HCT116 (cell line): ENCODE data around the gene SLC7A8.

Experiments used
- CTCF ChIP-seq, 3 experiments: fragments of 200-600 bp in 1 of 3; sonication (generic) in 1 of 3; IDR thresholded peaks in 2 of 3; conservative IDR thresholded peaks in 1 of 3; 2 replicates each; pipeline ENCODE4 v1.5.1; 2012 to 2017; ENCODE audit warnings: low read depth in 2 of 3, low read length in 2 of 3, antibody characterized with exemption in 1 of 3, borderline replicate concordance in 1 of 3, control low read depth in 1 of 3, mild to moderate bottlenecking in 1 of 3, mixed read lengths in 1 of 3, mixed run types in 1 of 3, moderate library complexity in 1 of 3; ENCODE audit not compliant: insufficient read depth in 1 of 3
- EGR1 ChIP-seq: IDR thresholded peaks from 2 replicates; pipeline ENCODE4 v1.6.1; 2012; ENCODE audit warnings: low read depth
- EZH2 ChIP-seq: fragments of 200-600 bp; sonication (generic); IDR thresholded peaks from 2 replicates; pipeline ENCODE4 v1.6.1; 2017; ENCODE audit warnings: antibody characterized with exemption, mixed run types
- MAX ChIP-seq: IDR thresholded peaks from 2 replicates; pipeline ENCODE4 v1.6.1; 2012
- POLR2A ChIP-seq: IDR thresholded peaks from 2 replicates; pipeline ENCODE4 v1.7.0; 2011; ENCODE audit warnings: borderline replicate concordance; ENCODE audit not compliant: insufficient read depth, insufficient read length; ENCODE audit errors: extremely low read depth
- SIN3A ChIP-seq: IDR thresholded peaks from 2 replicates; pipeline ENCODE4 v1.6.1; 2012; ENCODE audit warnings: low read depth
- TCF7L2 ChIP-seq: IDR thresholded peaks from 2 replicates; pipeline ENCODE4 v1.7.0; 2011; ENCODE audit warnings: borderline replicate concordance, inconsistent platforms; ENCODE audit not compliant: insufficient read depth, insufficient read length; ENCODE audit errors: extremely low read depth
- ZNF274 ChIP-seq: fragments of 200-500 bp; sonication (Bioruptor generic); IDR thresholded peaks from 2 replicates; pipeline ENCODE4 v1.6.1; 2014; ENCODE audit warnings: mild to moderate bottlenecking, low read depth, low read length, inconsistent platforms
- TF ChIP-seq, protein P1 (sequence below): IDR thresholded peaks from 2 replicates; pipeline ENCODE4 v1.6.1; 2012; ENCODE audit warnings: low read depth

DNA sequence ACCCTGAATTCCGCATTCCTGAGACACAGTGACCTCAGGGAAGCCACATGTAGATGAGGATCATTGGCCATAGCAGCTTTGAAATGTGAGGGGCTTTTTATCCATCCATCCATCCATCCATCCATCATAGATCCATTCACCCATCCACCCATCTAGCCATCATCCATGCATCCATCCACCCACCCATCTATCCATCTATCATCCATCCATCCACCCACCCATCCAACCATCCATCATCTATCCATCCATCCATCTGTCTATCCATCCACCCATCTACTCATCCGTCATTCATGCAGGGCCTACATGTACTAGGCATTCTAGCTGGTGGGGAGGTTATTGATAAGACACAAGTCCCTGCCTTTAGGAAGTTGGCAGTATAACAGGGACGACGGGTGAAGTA lies 36.5 kb downstream of the SLC7A8 start:
- no peak for TF ChIP-seq EZH2
- no peak for TF ChIP-seq SIN3A
- TF ChIP-seq POLR2A = no peak
- TF ChIP-seq, protein P1, sequence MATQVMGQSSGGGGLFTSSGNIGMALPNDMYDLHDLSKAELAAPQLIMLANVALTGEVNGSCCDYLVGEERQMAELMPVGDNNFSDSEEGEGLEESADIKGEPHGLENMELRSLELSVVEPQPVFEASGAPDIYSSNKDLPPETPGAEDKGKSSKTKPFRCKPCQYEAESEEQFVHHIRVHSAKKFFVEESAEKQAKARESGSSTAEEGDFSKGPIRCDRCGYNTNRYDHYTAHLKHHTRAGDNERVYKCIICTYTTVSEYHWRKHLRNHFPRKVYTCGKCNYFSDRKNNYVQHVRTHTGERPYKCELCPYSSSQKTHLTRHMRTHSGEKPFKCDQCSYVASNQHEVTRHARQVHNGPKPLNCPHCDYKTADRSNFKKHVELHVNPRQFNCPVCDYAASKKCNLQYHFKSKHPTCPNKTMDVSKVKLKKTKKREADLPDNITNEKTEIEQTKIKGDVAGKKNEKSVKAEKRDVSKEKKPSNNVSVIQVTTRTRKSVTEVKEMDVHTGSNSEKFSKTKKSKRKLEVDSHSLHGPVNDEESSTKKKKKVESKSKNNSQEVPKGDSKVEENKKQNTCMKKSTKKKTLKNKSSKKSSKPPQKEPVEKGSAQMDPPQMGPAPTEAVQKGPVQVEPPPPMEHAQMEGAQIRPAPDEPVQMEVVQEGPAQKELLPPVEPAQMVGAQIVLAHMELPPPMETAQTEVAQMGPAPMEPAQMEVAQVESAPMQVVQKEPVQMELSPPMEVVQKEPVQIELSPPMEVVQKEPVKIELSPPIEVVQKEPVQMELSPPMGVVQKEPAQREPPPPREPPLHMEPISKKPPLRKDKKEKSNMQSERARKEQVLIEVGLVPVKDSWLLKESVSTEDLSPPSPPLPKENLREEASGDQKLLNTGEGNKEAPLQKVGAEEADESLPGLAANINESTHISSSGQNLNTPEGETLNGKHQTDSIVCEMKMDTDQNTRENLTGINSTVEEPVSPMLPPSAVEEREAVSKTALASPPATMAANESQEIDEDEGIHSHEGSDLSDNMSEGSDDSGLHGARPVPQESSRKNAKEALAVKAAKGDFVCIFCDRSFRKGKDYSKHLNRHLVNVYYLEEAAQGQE = no peak
- TF ChIP-seq ZNF274 = no peak
- no peak for TF ChIP-seq CTCF (IDR thresholded peaks at IDR 0.05 in 2 of 3, conservative IDR thresholded peaks at IDR 0.05 in 1 of 3; ENCODE audit: borderline replicate concordance in 1 of 3, insufficient read depth in 1 of 3, low read depth in 2 of 3, low read length in 2 of 3)
- TF ChIP-seq EGR1 = no peak
- no peak for TF ChIP-seq TCF7L2
- TF ChIP-seq MAX = no peak
